Measurements from ENCODE around the gene ICOS.

- TF ChIP-seq CTCF (IDR thresholded peaks at IDR 0.05) (no peak), POLR2A (IDR thresholded peaks at IDR 0.05) (no peak)
Observed at GRCh38 chr2:203898657-203899056, 37.9 kb upstream of the ICOS start.
